Naive thymus-derived CD4-positive, alpha-beta T cell (primary cell): Measurements from ENCODE around the gene CANX. TPM values are rescaled to one million over a fixed set of nuclear protein-coding genes. Genes with fewer than 3 reads are reported as not detected.
"Not testable (repeated sequence)": the region's sequence is repeated elsewhere in the genome, so short reads cannot be mapped to it uniquely, and the experiment has no call there.

Source experiments
- ATAC-seq: fragments of 150-1000 bp; cut with Tn5 transposase; 2 replicates; pipeline ENCODE4 v1.10.0; 2021; ENCODE audit warnings: mild to moderate bottlenecking, moderate library complexity
- CTCF ChIA-PET: fragments of 350-600 bp; sonication (Branson Sonifier 250); formaldehyde crosslinking; loops from one replicate; lab custom pipeline; 2021; ENCODE audit warnings: antibody characterized with exemption; lab: Charles Lee
- POLR2A ChIA-PET: fragments of 350-600 bp; sonication (Branson Sonifier 250); formaldehyde crosslinking; loops from one replicate; lab custom pipeline; 2021; ENCODE audit warnings: antibody characterized with exemption, inconsistent platforms; lab: Charles Lee
- DNase-seq, 9 donors: peaks; one replicate each; pipeline versions ENCODE4 v3.0.0 to v3.0.0-alpha.2; 2020 to 2022; ENCODE audit warnings: mixed read lengths in 1 of 9
- H3K27ac ChIP-seq: one replicate; pipeline ENCODE4 v1.7.0; 2013; ENCODE audit warnings: mild to moderate bottlenecking, low read depth, low read length, moderate library complexity
- H3K27me3 ChIP-seq, 2 donors: one replicate each; pipeline ENCODE4 v1.7.0; 2013; ENCODE audit warnings: low read length in 2 of 2, mild to moderate bottlenecking in 2 of 2, moderate library complexity in 2 of 2; ENCODE audit not compliant: control insufficient read depth in 2 of 2, insufficient read depth in 2 of 2
- H3K36me3 ChIP-seq, 3 experiments: 1 replicate in 2 of 3; 2 replicates in 1 of 3; pipeline ENCODE4 v1.7.0; 2013; ENCODE audit warnings: low read length in 3 of 3, mild to moderate bottlenecking in 3 of 3, moderate library complexity in 1 of 3; ENCODE audit not compliant: insufficient read depth in 3 of 3, control insufficient read depth in 2 of 3
- H3K4me1 ChIP-seq, 2 donors: one replicate each; pipeline ENCODE4 v1.7.0; 2013; ENCODE audit warnings: low read length in 2 of 2, mild to moderate bottlenecking in 2 of 2, moderate library complexity in 1 of 2; ENCODE audit not compliant: control insufficient read depth in 2 of 2, insufficient read depth in 2 of 2
- H3K4me3 ChIP-seq: 2 replicates; pipeline ENCODE4 v1.7.0; 2013; ENCODE audit warnings: mild to moderate bottlenecking, low read length
- H3K9me3 ChIP-seq, 3 experiments: 1 replicate in 2 of 3; 2 replicates in 1 of 3; pipeline ENCODE4 v1.7.0; 2013; ENCODE audit warnings: low read length in 3 of 3; ENCODE audit not compliant: control insufficient read depth in 2 of 3
- H3K27ac Mint-ChIP-seq, 9 donors: one replicate each; pipeline ENCODE4 v1.8.0; 2020 to 2022; ENCODE audit warnings: mixed read lengths in 9 of 9, mild to moderate bottlenecking in 8 of 9, moderate library complexity in 5 of 9, inconsistent platforms in 2 of 9
- H3K27me3 Mint-ChIP-seq, 5 donors: one replicate each; pipeline ENCODE4 v1.8.0; 2021 to 2022; ENCODE audit warnings: mixed read lengths in 5 of 5, mild to moderate bottlenecking in 1 of 5
- H3K36me3 Mint-ChIP-seq, 5 donors: one replicate each; pipeline ENCODE4 v1.8.0; 2020 to 2022; ENCODE audit warnings: mixed read lengths in 5 of 5, mild to moderate bottlenecking in 3 of 5, inconsistent platforms in 1 of 5
- H3K4me1 Mint-ChIP-seq, 7 donors: one replicate each; pipeline ENCODE4 v1.8.0; 2020 to 2022; ENCODE audit warnings: mixed read lengths in 7 of 7, mild to moderate bottlenecking in 3 of 7, inconsistent platforms in 1 of 7
- H3K4me3 Mint-ChIP-seq, 10 donors: one replicate each; pipeline ENCODE4 v1.8.0; 2020 to 2022; ENCODE audit warnings: mild to moderate bottlenecking in 10 of 10, mixed read lengths in 10 of 10, moderate library complexity in 6 of 10, inconsistent platforms in 2 of 10
- H3K9me3 Mint-ChIP-seq, 11 donors: one replicate each; pipeline ENCODE4 v1.8.0; 2020 to 2022; ENCODE audit warnings: mixed read lengths in 11 of 11, mild to moderate bottlenecking in 4 of 11, inconsistent platforms in 1 of 11, moderate library complexity in 1 of 11
- intact Hi-C, 2 donors: fragments of 100-400 bp; cut with micrococcal nuclease; formaldehyde crosslinking; loops; one replicate each; pipeline ENCODE4 v1.15.1; 2023
- polyA plus RNA-seq, 2 donors: library from polyadenylated mRNA; unstranded; fragments of 300-500 nt; fragmentation: Illumina TruSeq; gene quantifications; one replicate each; pipeline ENCODE4 v1.2.3, GENCODE V29; 2021
- total RNA-seq, 6 experiments: library from RNA in 5 of 6; stranded (reverse) in 5 of 6; gene quantifications; 1 replicate in 5 of 6; 2 replicates in 1 of 6; pipeline ENCODE4 v1.2.3 and lab custom pipeline; 2021 to 2026

The CANX gene, protein sequence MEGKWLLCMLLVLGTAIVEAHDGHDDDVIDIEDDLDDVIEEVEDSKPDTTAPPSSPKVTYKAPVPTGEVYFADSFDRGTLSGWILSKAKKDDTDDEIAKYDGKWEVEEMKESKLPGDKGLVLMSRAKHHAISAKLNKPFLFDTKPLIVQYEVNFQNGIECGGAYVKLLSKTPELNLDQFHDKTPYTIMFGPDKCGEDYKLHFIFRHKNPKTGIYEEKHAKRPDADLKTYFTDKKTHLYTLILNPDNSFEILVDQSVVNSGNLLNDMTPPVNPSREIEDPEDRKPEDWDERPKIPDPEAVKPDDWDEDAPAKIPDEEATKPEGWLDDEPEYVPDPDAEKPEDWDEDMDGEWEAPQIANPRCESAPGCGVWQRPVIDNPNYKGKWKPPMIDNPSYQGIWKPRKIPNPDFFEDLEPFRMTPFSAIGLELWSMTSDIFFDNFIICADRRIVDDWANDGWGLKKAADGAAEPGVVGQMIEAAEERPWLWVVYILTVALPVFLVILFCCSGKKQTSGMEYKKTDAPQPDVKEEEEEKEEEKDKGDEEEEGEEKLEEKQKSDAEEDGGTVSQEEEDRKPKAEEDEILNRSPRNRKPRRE
- total RNA-seq (100 to 1,000 TPM; 184 to 499 (median 337) TPM), polyA plus RNA-seq (100 to 1,000 TPM; 175 to 188 TPM), total RNA-seq (lab: John Stamatoyannopoulos, UW) (279 reads per million, percentile 95 among the genes with 10 or more reads in this experiment)

GRCh38 chr5:179698935-179699615, at the start of gene CANX:
CANX (plus strand) TSS chr5:179698967; CDS start chr5:179705682, 6,715 bp downstream.
- Histone ChIP-seq H3K27me3 (no peaks in the 10 kb centered on the region), H3K4me3 (peak within 1 kb of the TSS; percentile 72), H3K36me3 (peaks cover 0 to 11% (median 0%) of the 10 kb centered on the region in 3 experiments), H3K9me3 (no peaks in the 10 kb centered on the region), H3K4me1 (peaks cover 21 to 30% of the 10 kb centered on the region in 2 donors), H3K27ac (peak within 1 kb of the TSS; percentile 100)
- ATAC-seq (no peak), DNase-seq (no peak)
- H3K9me3 Mint-ChIP-seq, result no peaks in the 10 kb centered on the region
- CTCF ChIA-PET, result no interaction called here
- H3K4me1 Mint-ChIP-seq, result peaks cover 31 to 61% (median 53%) of the 10 kb centered on the region in 7 donors
- intact Hi-C loops, result loop anchor here (1.0 to 5.0 kb wide), 16 partner anchors 21 to 1072 kb away; partner anchors contain the start of genes HNRNPH1 (in 2 of the 2), MAML1 (in 2 of the 2), MRNIP (in 2 of the 2) and CLK4 (in 1 of the 2)
- peak within 1 kb of the TSS; percentile 89 to 97 (median 96) for H3K4me3 Mint-ChIP-seq
- POLR2A ChIA-PET, result interaction anchor here (0.6 to 3.3 kb wide), 8 partner anchors 14 to 147 kb away, joined by 3 to 22 read pairs (median 4); partner anchors contain the start of genes HNRNPH1 and MAML1
- H3K27ac Mint-ChIP-seq, result peak within 1 kb of the TSS; percentile 94 to 100 (median 98)
- no peaks in the 10 kb centered on the region for H3K27me3 Mint-ChIP-seq
- H3K36me3 Mint-ChIP-seq, result peaks cover 0 to 28% (median 12%) of the 10 kb centered on the region in 5 donors

DNA sequence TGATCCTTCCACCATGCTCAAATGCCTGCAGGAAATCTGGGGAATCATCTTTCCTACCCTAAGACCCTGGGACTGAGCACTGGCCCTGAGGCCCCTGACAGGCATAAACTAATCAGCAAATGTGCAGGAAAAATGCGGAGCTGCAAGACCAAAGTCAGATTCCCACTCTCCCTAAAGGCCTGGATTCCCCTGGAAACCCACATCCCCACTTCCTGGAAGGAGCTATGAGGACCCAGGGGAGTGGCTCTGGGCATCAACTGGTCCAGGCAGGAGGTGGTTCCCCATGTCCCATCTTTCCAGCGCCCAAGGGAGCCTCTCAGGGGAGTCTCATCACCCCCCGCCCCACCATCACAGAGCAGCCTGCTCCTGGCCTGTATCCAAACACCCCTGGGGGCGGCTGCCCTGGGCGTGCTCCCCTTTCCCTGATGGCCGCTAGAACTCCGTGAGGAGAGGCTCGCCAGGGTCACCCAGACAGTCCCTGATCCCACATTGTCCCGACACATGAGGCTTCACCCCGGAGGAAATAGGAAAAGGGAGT, 49.5 kb upstream of the CANX start:
- H3K4me3 ChIP-seq, H3K9me3 Mint-ChIP-seq, H3K4me1 Mint-ChIP-seq, DNase-seq, H3K27ac Mint-ChIP-seq, H3K9me3 ChIP-seq, H3K27me3 Mint-ChIP-seq, POLR2A ChIA-PET, H3K36me3 ChIP-seq, H3K4me3 Mint-ChIP-seq, CTCF ChIA-PET, H3K27ac ChIP-seq, intact Hi-C loops, H3K4me1 ChIP-seq, ATAC-seq, H3K36me3 Mint-ChIP-seq, H3K27me3 ChIP-seq: not testable (repeated sequence)

- H3K9me3 Mint-ChIP-seq, intact Hi-C loops, H3K27ac ChIP-seq, DNase-seq, H3K27me3 ChIP-seq, H3K4me3 Mint-ChIP-seq, CTCF ChIA-PET, H3K36me3 ChIP-seq, H3K9me3 ChIP-seq, H3K4me1 Mint-ChIP-seq, H3K27me3 Mint-ChIP-seq, H3K27ac Mint-ChIP-seq, POLR2A ChIA-PET, H3K4me1 ChIP-seq, ATAC-seq, H3K36me3 Mint-ChIP-seq, H3K4me3 ChIP-seq: not testable (repeated sequence)
Observed at GRCh38 chr5:179650245-179650644, 48.5 kb upstream of the CANX start.

GRCh38 chr5:179653135-179653534, 45.6 kb upstream of the CANX start:
- POLR2A ChIA-PET, H3K27ac ChIP-seq, H3K4me1 ChIP-seq, H3K4me1 Mint-ChIP-seq, H3K4me3 Mint-ChIP-seq, H3K9me3 Mint-ChIP-seq, H3K9me3 ChIP-seq, CTCF ChIA-PET, ATAC-seq, H3K36me3 Mint-ChIP-seq, H3K27me3 Mint-ChIP-seq, DNase-seq, H3K27ac Mint-ChIP-seq, intact Hi-C loops, H3K27me3 ChIP-seq, H3K4me3 ChIP-seq, H3K36me3 ChIP-seq: not testable (repeated sequence)

DNA sequence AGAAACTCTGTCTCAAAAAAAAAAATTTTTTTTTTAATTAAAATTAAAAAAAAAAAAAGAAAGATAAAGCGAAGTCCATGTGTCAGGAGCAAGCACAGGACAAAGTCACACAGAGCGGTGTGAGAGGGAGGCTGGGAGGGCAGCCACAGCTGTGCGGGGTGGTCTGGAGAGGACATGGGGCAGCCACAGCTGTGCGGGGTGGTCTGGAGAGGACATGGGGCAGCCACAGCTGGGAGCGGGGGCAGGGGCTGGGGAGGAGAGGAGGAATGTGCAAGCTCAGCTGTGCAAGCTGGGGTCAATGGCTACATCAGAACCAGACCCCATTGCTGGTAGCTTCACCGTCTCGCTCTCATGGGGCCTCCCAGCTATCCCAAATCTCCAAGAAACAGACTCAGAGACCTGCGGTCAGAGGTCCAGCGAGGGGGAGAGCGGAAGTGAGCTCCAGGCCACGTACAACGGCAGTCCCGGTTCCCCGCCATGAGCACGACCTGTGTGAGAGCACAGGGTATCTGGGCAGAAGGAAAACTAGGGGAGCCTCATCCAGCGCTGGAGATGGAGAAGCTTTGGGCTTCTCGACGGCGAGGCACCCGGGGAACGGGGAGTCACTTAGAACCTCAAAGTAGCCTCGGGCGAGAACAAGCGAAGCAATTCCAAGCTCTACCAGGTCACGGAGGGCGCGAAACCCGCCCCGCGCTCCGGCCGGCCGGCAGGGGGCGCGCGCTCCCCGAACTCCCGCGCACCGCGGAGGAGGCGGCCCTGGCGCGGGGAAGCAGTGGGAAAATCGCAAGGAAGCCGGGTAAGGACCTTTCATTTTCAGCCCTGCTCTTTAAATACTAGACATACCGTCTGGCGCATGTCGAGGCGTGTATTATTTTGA, 41.2 kb upstream of the CANX start:
- H3K4me1 ChIP-seq, H3K9me3 Mint-ChIP-seq, H3K27me3 Mint-ChIP-seq, H3K36me3 ChIP-seq, H3K27me3 ChIP-seq, H3K4me3 ChIP-seq, H3K36me3 Mint-ChIP-seq, H3K27ac Mint-ChIP-seq, CTCF ChIA-PET, POLR2A ChIA-PET, H3K9me3 ChIP-seq, H3K4me1 Mint-ChIP-seq, H3K27ac ChIP-seq: not testable (repeated sequence)
- ATAC-seq (peak; percentile 99), DNase-seq (peak in 3 of 9 donors; percentile 10 to 40 (median 22))
- intact Hi-C loops, result loop anchor here in 1 of 2 donors (1.0 to 2.0 kb wide), 4 partner anchors 21 to 139 kb away; partner anchors contain the start of genes CANX and MAML1
- H3K4me3 Mint-ChIP-seq, result peak overlapping the region in 2 of 10 donors; percentile 75 to 83
